GM21526 (cell line): ENCODE measurements around the gene SPOP.
"Not testable (repeated sequence)": the region's sequence is repeated elsewhere in the genome, so short reads cannot be mapped to it uniquely, and the experiment has no call there.

ENCODE experiments used
- ATAC-seq: cut with Tn5 transposase; IDR thresholded peaks from one replicate; pipeline ENCODE4 v1.9.1; 2021; ENCODE audit warnings: moderate library complexity; ENCODE audit not compliant: unreplicated experiment, low FRiP score

The SPOP gene

GRCh38 chr17:49575679-49576087 lies 102.2 kb downstream of the SPOP start, which contains the start of gene NXPH3:
Gene NXPH3 (plus strand): TSS chr17:49575871. CDS start chr17:49576220, 349 bp downstream.
- no peak for ATAC-seq

- no peak for ATAC-seq
Observed at GRCh38 chr17:49574945-49575678, 102.8 kb downstream of the SPOP start.

DNA sequence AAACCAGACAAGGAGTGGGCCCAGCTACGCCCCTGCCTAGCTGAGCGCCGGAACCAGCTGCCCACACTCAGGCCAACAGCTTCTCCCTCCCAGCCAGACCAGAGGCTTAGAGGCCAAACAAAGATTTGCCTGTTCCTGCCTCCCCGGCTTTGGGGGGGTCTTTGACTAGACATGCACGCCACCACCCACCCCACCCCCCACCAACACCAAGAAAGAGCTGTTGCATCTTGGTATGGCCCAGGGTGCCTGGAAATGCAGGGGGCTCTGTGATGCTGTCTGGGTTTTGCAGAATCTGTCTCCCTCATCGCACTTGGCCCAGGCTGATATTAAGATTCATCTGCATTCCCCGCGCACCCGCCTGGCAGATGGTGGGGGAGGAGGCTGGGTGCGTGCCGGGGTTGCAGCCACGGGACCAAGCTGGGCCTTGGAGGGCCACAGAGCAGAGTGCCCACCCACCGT lies 103.5 kb downstream of the SPOP start:
- ATAC-seq: no peak

DNA sequence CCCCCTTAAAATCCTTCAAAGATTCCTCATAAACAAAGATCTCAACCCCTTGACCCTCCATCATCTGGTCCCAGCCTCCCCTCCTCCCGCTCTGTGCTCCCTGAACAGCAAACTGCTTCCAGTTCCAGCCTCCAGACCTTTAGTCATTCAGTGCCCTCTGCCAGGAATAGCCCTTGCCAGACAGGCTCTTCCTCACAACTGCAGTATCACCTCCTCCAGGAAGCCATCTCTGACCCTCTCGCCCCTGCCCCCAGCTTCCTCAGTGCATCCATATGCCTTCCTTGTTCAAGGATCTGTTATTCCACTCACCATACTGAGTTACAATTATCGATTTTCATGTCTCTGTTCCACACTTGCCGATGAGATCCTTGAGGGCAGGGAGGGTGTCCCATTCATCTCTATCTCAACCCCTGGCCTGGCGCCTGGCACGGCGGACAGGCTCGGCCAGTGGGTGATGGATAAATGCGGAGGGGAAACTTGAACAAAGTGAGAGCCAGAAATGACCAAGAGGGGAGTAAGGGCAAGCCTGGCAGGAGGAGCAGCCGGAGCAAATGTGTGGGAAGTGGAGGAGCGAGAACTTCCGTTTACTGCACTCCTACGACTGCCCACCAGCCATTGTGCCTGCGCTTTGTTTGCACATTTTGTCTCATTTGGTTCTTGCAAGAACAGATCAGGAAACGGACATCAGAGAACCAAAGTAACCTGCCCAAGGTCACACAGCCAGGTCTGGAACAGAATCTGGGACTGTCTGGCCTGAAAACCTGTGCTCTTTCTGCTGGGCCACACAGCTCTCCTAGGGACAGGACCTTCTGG lies 104.2 kb downstream of the SPOP start:
- no peak for ATAC-seq

- no peak for ATAC-seq
Observed at GRCh38 chr17:49572806-49573420, 105.0 kb downstream of the SPOP start.

- no peak for ATAC-seq
Observed at GRCh38 chr17:49572226-49572625, 105.7 kb downstream of the SPOP start.

- ATAC-seq: no peak
Observed at GRCh38 chr17:49571764-49572163, 106.1 kb downstream of the SPOP start.

GRCh38 chr17:49571283-49571682 lies 106.6 kb downstream of the SPOP start:
- ATAC-seq: no peak

GRCh38 chr17:49570540-49571242 lies 107.2 kb downstream of the SPOP start:
- no peak for ATAC-seq

GRCh38 chr17:49568695-49569047 lies 109.2 kb downstream of the SPOP start:
- not testable (repeated sequence) for ATAC-seq

DNA sequence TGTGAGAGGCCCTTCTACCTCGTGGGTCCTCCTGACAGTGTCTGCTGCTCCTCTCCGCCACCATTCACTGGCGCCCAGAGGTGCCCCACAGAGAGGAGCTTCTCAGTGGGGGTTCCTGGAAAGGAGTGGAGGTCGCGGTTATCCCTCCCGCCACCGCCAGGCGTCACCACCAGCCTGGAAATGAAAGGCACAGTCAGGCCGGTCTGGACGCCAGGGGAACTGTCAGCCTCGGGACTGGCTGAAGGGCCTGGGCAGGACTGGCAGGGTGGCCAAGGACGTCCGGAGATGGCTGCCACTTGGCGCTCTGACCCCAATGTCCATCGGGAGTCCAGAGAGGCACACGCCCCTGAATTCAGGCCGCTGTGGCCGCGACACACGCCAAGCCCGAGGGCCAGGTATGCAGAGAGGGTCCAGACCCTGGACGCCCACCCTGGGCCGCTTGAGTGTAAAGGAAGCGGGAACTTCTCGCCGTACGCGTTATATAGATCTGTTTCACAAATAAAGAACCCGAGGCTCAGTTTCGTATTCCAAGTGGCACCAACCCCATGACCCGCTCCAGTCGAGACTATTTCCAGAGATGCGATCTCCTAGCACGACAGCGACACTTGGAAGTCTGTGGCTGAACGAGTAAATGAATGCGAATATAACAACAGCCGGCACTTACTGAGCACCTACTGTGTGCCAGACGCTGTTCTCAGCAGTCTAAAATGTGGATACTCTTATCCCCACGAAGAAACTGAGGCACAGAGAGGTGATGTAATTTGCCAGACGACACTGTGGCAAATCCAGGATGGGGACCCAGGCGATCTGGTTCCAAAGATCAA lies 109.8 kb downstream of the SPOP start:
- no peak for ATAC-seq

DNA sequence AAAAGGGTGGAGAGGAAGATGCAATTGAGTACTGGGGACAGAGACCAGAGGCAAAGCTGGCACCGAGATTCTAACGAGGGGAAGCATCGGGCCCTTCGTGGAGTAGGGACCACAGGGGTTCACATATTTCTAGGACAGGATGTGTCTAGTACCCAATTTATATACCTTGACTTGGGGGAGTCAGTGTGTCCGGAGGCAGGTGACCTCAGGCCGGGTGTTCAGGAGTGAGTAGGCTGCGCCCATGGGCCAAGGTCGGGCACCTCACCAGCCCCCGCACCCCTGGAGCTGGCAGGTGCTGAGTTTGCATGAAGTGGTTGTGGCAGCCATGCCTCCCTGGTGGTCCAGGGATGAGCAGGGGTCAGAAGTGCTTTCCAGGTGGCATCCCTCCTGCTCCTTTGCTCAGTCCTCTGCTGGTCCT lies 110.8 kb downstream of the SPOP start:
- ATAC-seq: no peak

DNA sequence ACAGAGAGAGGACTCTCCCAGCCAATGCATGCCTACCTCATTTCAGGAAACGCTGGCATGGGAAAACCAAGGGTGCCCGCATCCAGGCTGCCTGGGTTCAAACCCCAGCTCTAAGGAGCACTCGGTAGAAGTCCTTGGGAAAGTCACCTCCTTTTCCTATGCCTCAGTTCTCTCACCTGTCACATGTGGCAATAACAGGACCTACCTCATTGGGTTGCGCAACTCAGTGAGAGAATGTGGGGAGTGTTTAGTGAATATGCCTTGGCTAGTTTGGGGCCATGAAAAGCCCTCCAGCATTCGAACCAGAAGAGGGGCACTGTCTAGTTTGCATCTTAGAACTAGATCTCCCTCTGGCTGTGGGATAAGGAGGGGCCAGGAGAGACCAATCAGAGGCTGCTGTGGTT lies 111.2 kb downstream of the SPOP start:
- no peak for ATAC-seq

GRCh38 chr17:49565948-49566491 lies 111.9 kb downstream of the SPOP start:
- no peak for ATAC-seq

GRCh38 chr17:49564638-49565037 lies 113.3 kb downstream of the SPOP start:
- no peak for ATAC-seq

DNA sequence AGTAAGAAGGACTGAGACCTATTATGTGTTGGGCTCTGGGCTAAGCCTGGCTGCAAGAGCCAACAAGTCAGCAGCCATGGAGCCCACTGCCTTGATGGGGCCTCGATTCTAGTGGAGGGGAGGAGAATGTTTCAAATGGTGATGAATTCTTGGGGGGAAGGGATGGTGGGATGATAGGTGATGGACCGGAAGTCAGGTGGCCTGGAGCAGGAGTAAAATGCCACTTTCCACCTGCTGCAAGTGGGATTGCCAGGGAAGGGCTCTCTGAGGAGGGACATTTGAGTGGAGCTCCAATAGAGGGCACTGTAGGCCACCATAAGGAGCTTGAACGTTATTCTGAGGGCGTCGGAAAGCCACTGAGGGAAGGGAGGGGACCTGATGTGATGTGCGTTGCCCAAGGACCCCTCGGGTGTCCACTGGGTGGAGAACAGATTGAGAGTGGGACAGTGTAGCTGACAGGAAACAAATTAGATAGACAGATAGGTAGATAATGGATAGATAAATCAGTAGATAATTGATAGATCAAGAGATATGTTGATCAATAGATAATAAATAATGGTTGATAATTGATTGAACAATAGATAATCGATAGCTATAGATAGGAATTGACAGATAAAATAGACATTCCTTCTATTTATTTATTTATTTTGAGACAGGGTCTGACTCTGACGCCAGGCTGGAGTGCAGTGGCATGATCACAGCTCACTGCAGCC lies 120.4 kb downstream of the SPOP start:
- ATAC-seq: no peak

- ATAC-seq: no peak
Observed at GRCh38 chr17:49556223-49556943, 121.5 kb downstream of the SPOP start.

GRCh38 chr17:49555495-49556222 lies 122.2 kb downstream of the SPOP start:
- ATAC-seq: no peak
